Inferior parietal cortex (tissue), 1 donor: ENCODE measurements around the gene TSNAXIP1.

Source experiments
- DNase-seq: peaks from one replicate; pipeline ENCODE4 v3.0.0-alpha.2; 2016; ENCODE audit errors: extremely low spot score

The TSNAXIP1 gene

GRCh38 chr16:67782567-67783352 is 23.9 kb upstream of the TSNAXIP1 start:
- DNase-seq = no peak

GRCh38 chr16:67783353-67783725 is 23.4 kb upstream of the TSNAXIP1 start:
- no peak for DNase-seq

- DNase-seq = no peak
Observed at GRCh38 chr16:67786491-67786890, 20.2 kb upstream of the TSNAXIP1 start.

GRCh38 chr16:67790071-67790470 is 16.6 kb upstream of the TSNAXIP1 start:
- DNase-seq = no peak

- DNase-seq = no peak
Observed at GRCh38 chr16:67796099-67796718, 10.5 kb upstream of the TSNAXIP1 start.

- no peak for DNase-seq
Observed at GRCh38 chr16:67800338-67800926, 6.3 kb upstream of the TSNAXIP1 start.

GRCh38 chr16:67801241-67801640 is 5.4 kb upstream of the TSNAXIP1 start:
- DNase-seq = no peak

- no peak for DNase-seq
Observed at GRCh38 chr16:67801883-67802282, 4.8 kb upstream of the TSNAXIP1 start.

GRCh38 chr16:67803894-67804293 is 2.8 kb upstream of the TSNAXIP1 start:
- DNase-seq = no peak

GRCh38 chr16:67804853-67805542 is 1.7 kb upstream of the TSNAXIP1 start:
- DNase-seq = no peak

- no peak for DNase-seq
Observed at GRCh38 chr16:67805718-67806427, 816 bp upstream of the TSNAXIP1 start.

GRCh38 chr16:67807148-67807682 is 526 bp downstream of the TSNAXIP1 start:
- no peak for DNase-seq

GRCh38 chr16:67811899-67812298 is 5.2 kb downstream of the TSNAXIP1 start:
- no peak for DNase-seq

- no peak for DNase-seq
Observed at GRCh38 chr16:67814567-67814966, 7.9 kb downstream of the TSNAXIP1 start.

- no peak for DNase-seq
Observed at GRCh38 chr16:67820608-67821259, 14.0 kb downstream of the TSNAXIP1 start.

- no peak for DNase-seq
Observed at GRCh38 chr16:67822511-67822910, 15.8 kb downstream of the TSNAXIP1 start.

GRCh38 chr16:67825119-67825518 is 18.4 kb downstream of the TSNAXIP1 start:
- DNase-seq = no peak

- DNase-seq = no peak
Observed at GRCh38 chr16:67825906-67826305, 19.2 kb downstream of the TSNAXIP1 start.

GRCh38 chr16:67828651-67829050 is 22.0 kb downstream of the TSNAXIP1 start:
- no peak for DNase-seq

- no peak for DNase-seq
Observed at GRCh38 chr16:67833030-67833414, 26.3 kb downstream of the TSNAXIP1 start.
